ENCODE results near the gene HES4.
"Not testable (repeated sequence)": the region's sequence is repeated elsewhere in the genome, so short reads cannot be mapped to it uniquely, and the experiment has no call there.

Gene HES4

GRCh38 chr1:1021010-1021919 lies 21.4 kb upstream of the HES4 start:
- Histone ChIP-seq H3K36me3 (ENCODE audit: control insufficient read depth, low read depth, low read length) (no peaks in the 10 kb centered on the region), H3K4me3 (ENCODE audit: low read length) (peak overlapping the region; percentile 55), H3K9ac (ENCODE audit: low read length) (no peak overlapping the region), H3K4me1 (ENCODE audit: control insufficient read depth, low read depth, low read length) (peaks cover 15% of the 10 kb centered on the region), H3K9me3 (ENCODE audit: control insufficient read depth, low read depth, low read length) (no peaks in the 10 kb centered on the region), H3K27ac (ENCODE audit: low read length) (no peak overlapping the region), H3K27me3 (ENCODE audit: control insufficient read depth, insufficient read depth, low read length) (peaks cover 5% of the 10 kb centered on the region)

GRCh38 chr1:1020415-1021009 lies 20.6 kb upstream of the HES4 start:
- Histone ChIP-seq H3K27ac (ENCODE audit: low read length) (no peak overlapping the region), H3K27me3 (ENCODE audit: control insufficient read depth, insufficient read depth, low read length) (peaks cover 5% of the 10 kb centered on the region), H3K4me3 (ENCODE audit: low read length) (peak overlapping the region; percentile 55), H3K9ac (ENCODE audit: low read length) (no peak overlapping the region), H3K4me1 (ENCODE audit: control insufficient read depth, low read depth, low read length) (peaks cover 15% of the 10 kb centered on the region), H3K36me3 (ENCODE audit: control insufficient read depth, low read depth, low read length) (no peaks in the 10 kb centered on the region), H3K9me3 (ENCODE audit: control insufficient read depth, low read depth, low read length) (no peaks in the 10 kb centered on the region)

- Histone ChIP-seq H3K4me3 (ENCODE audit: low read length) (peak within 1 kb of the TSS; percentile 55), H3K27me3 (ENCODE audit: control insufficient read depth, insufficient read depth, low read length) (peaks cover 5% of the 10 kb centered on the region), H3K4me1 (ENCODE audit: control insufficient read depth, low read depth, low read length) (peaks cover 14% of the 10 kb centered on the region), H3K36me3 (ENCODE audit: control insufficient read depth, low read depth, low read length) (no peaks in the 10 kb centered on the region), H3K9ac (ENCODE audit: low read length) (no peak within 1 kb of the TSS), H3K27ac (ENCODE audit: low read length) (no peak within 1 kb of the TSS), H3K9me3 (ENCODE audit: control insufficient read depth, low read depth, low read length) (no peaks in the 10 kb centered on the region)
Observed at GRCh38 chr1:1020000-1020404, 20.1 kb upstream of the HES4 start, which contains the start of gene AGRN. TSS of gene AGRN (plus strand) at chr1:1020120. CDS start at chr1:1020173, 53 bp downstream.

- H3K9me3 ChIP-seq (ENCODE audit: control insufficient read depth, low read depth, low read length), result no peaks in the 10 kb centered on the region
- H3K9ac ChIP-seq (ENCODE audit: low read length), result no peak overlapping the region
- no peak overlapping the region for H3K4me3 ChIP-seq (ENCODE audit: low read length)
- peaks cover 9% of the 10 kb centered on the region for H3K27me3 ChIP-seq (ENCODE audit: control insufficient read depth, insufficient read depth, low read length)
- H3K27ac ChIP-seq (ENCODE audit: low read length), result no peak overlapping the region
- H3K4me1 ChIP-seq (ENCODE audit: control insufficient read depth, low read depth, low read length), result peaks cover 12% of the 10 kb centered on the region
- H3K36me3 ChIP-seq (ENCODE audit: control insufficient read depth, low read depth, low read length), result no peaks in the 10 kb centered on the region
Observed at GRCh38 chr1:1019122-1019999, 19.5 kb upstream of the HES4 start.

- H3K9me3 ChIP-seq (ENCODE audit: control insufficient read depth, low read depth, low read length); H3K4me3 ChIP-seq (ENCODE audit: low read length): not testable (repeated sequence)
Observed at GRCh38 chr1:1018321-1018685, 18.4 kb upstream of the HES4 start.

GRCh38 chr1:1017397-1018320 lies 17.8 kb upstream of the HES4 start:
- H3K27ac ChIP-seq (ENCODE audit: low read length); H3K4me3 ChIP-seq (ENCODE audit: low read length); H3K36me3 ChIP-seq (ENCODE audit: control insufficient read depth, low read depth, low read length); H3K9me3 ChIP-seq (ENCODE audit: control insufficient read depth, low read depth, low read length); H3K9ac ChIP-seq (ENCODE audit: low read length): not testable (repeated sequence)
- peaks cover 15% of the 10 kb centered on the region for H3K4me1 ChIP-seq (ENCODE audit: control insufficient read depth, low read depth, low read length)
- H3K27me3 ChIP-seq (ENCODE audit: control insufficient read depth, insufficient read depth, low read length), result peaks cover 19% of the 10 kb centered on the region

More at GRCh38 chr1:1018321-1018685, 18.4 kb upstream of the HES4 start:
- not testable (repeated sequence) for H3K9ac ChIP-seq (ENCODE audit: low read length); H3K27ac ChIP-seq (ENCODE audit: low read length); H3K36me3 ChIP-seq (ENCODE audit: control insufficient read depth, low read depth, low read length)
- H3K4me1 ChIP-seq (ENCODE audit: control insufficient read depth, low read depth, low read length), result peaks cover 15% of the 10 kb centered on the region
- H3K27me3 ChIP-seq (ENCODE audit: control insufficient read depth, insufficient read depth, low read length), result peaks cover 19% of the 10 kb centered on the region

GRCh38 chr1:1014799-1015681 lies 15.1 kb upstream of the HES4 start:
- Histone ChIP-seq H3K4me1 (ENCODE audit: control insufficient read depth, low read depth, low read length) (peaks cover 11% of the 10 kb centered on the region), H3K4me3 (ENCODE audit: low read length) (peak overlapping the region; percentile 48), H3K36me3 (ENCODE audit: control insufficient read depth, low read depth, low read length) (no peaks in the 10 kb centered on the region), H3K9me3 (ENCODE audit: control insufficient read depth, low read depth, low read length) (no peaks in the 10 kb centered on the region), H3K27me3 (ENCODE audit: control insufficient read depth, insufficient read depth, low read length) (peaks cover 14% of the 10 kb centered on the region), H3K9ac (ENCODE audit: low read length) (no peak overlapping the region), H3K27ac (ENCODE audit: low read length) (no peak overlapping the region)

GRCh38 chr1:1013922-1014648 lies 14.2 kb upstream of the HES4 start:
- H3K4me1 ChIP-seq (ENCODE audit: control insufficient read depth, low read depth, low read length), result peaks cover 11% of the 10 kb centered on the region
- H3K27ac ChIP-seq (ENCODE audit: low read length), result no peak overlapping the region
- H3K4me3 ChIP-seq (ENCODE audit: low read length), result peak overlapping the region; percentile 48

GRCh38 chr1:1013105-1013921 lies 13.4 kb upstream of the HES4 start, which contains the start of gene ISG15:
TSS of gene ISG15 (plus strand) at chr1:1013497. CDS start at chr1:1013574, 77 bp downstream.
- no peaks in the 10 kb centered on the region for H3K9me3 ChIP-seq (ENCODE audit: control insufficient read depth, low read depth, low read length)
- H3K27ac ChIP-seq (ENCODE audit: low read length), result no peak within 1 kb of the TSS
- H3K27me3 ChIP-seq (ENCODE audit: control insufficient read depth, insufficient read depth, low read length), result peaks cover 16% of the 10 kb centered on the region
- peak within 1 kb of the TSS; percentile 26 for H3K9ac ChIP-seq (ENCODE audit: low read length)
- no peaks in the 10 kb centered on the region for H3K36me3 ChIP-seq (ENCODE audit: control insufficient read depth, low read depth, low read length)
- peak within 1 kb of the TSS; percentile 48 for H3K4me3 ChIP-seq (ENCODE audit: low read length)
- peaks cover 11% of the 10 kb centered on the region for H3K4me1 ChIP-seq (ENCODE audit: control insufficient read depth, low read depth, low read length)

More at GRCh38 chr1:1013922-1014648, 14.2 kb upstream of the HES4 start:
- Histone ChIP-seq H3K9me3 (ENCODE audit: control insufficient read depth, low read depth, low read length) (no peaks in the 10 kb centered on the region), H3K36me3 (ENCODE audit: control insufficient read depth, low read depth, low read length) (no peaks in the 10 kb centered on the region), H3K27me3 (ENCODE audit: control insufficient read depth, insufficient read depth, low read length) (peaks cover 14% of the 10 kb centered on the region), H3K9ac (ENCODE audit: low read length) (peak overlapping the region; percentile 26)
